HG03457 (cell line): Measurements from ENCODE around the gene BICC1.

ENCODE experiments used
- ATAC-seq: cut with Tn5 transposase; IDR thresholded peaks from one replicate; pipeline ENCODE4 v1.9.1; 2021; ENCODE audit warnings: moderate number of reproducible peaks; ENCODE audit not compliant: unreplicated experiment

Gene BICC1

GRCh38 chr10:58512491-58513187, at the start of gene BICC1:
TSS of gene BICC1 (plus strand) at chr10:58512872. CDS start at chr10:58513144, 272 bp downstream.
- ATAC-seq = no peak

GRCh38 chr10:58464956-58465355, 47.7 kb upstream of the BICC1 start:
- no peak for ATAC-seq

GRCh38 chr10:58465629-58466028, 47.0 kb upstream of the BICC1 start:
- ATAC-seq = no peak

- ATAC-seq = no peak
Observed at GRCh38 chr10:58467931-58468635, 44.6 kb upstream of the BICC1 start.

GRCh38 chr10:58473976-58474375, 38.7 kb upstream of the BICC1 start:
- ATAC-seq = no peak

GRCh38 chr10:58475322-58476277, 37.1 kb upstream of the BICC1 start:
- ATAC-seq = no peak

GRCh38 chr10:58477122-58477521, 35.5 kb upstream of the BICC1 start:
- no peak for ATAC-seq

- no peak for ATAC-seq
Observed at GRCh38 chr10:58477902-58478301, 34.8 kb upstream of the BICC1 start.

- ATAC-seq = no peak
Observed at GRCh38 chr10:58479045-58479444, 33.6 kb upstream of the BICC1 start.

GRCh38 chr10:58480321-58480720, 32.4 kb upstream of the BICC1 start:
- ATAC-seq = no peak

GRCh38 chr10:58481569-58482109, 31.0 kb upstream of the BICC1 start:
- no peak for ATAC-seq

GRCh38 chr10:58486821-58487220, 25.9 kb upstream of the BICC1 start:
- no peak for ATAC-seq

- no peak for ATAC-seq
Observed at GRCh38 chr10:58488921-58489320, 23.8 kb upstream of the BICC1 start.

- no peak for ATAC-seq
Observed at GRCh38 chr10:58502956-58503355, 9.7 kb upstream of the BICC1 start.

GRCh38 chr10:58508316-58508715, 4.4 kb upstream of the BICC1 start:
- no peak for ATAC-seq

GRCh38 chr10:58511765-58512490, 744 bp upstream of the BICC1 start:
- no peak for ATAC-seq

- no peak for ATAC-seq
Observed at GRCh38 chr10:58513188-58514110, 777 bp downstream of the BICC1 start.

GRCh38 chr10:58514111-58514770, 1.6 kb downstream of the BICC1 start:
- ATAC-seq = no peak
